Fibroblast of pulmonary artery (primary cell): ENCODE measurements around the gene NEURL3.

Experiments
- DNase-seq: peaks from one replicate; pipeline ENCODE4 v3.0.0-alpha.2; 2010; ENCODE audit warnings: low read depth
- H3K4me3 ChIP-seq: replicated peaks from 2 replicates; pipeline ENCODE4 v1.5.1; 2011; ENCODE audit warnings: low read depth, mild to moderate bottlenecking, control low read depth, low read length, moderate library complexity
- TF ChIP-seq, protein P1 (sequence below): IDR thresholded peaks from 2 replicates; pipeline ENCODE4 v1.5.1; 2011; ENCODE audit warnings: mild to moderate bottlenecking, control low read depth, low read length, inconsistent platforms; ENCODE audit errors: missing control alignments

The NEURL3 gene

DNA sequence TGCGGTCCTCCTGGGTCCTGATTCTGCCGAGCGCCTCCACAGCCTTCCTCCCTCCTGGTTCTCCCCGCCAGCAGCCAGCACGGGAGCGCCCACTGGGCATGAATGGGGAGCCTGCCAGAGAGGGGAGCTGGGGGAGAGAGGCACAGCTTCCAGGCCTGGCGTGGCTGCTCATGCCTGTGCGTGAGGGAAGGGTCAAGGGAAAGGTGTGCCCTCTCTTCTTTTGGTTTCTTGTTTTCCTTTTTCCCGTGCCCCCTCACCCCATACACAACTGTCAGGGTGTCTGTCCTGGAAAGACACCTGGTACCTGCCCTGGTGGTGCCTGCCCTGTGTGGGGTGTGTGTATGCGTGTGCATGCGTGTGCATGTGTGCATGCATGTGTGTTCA lies 4.7 kb upstream of the NEURL3 start:
- TF ChIP-seq, protein P1, sequence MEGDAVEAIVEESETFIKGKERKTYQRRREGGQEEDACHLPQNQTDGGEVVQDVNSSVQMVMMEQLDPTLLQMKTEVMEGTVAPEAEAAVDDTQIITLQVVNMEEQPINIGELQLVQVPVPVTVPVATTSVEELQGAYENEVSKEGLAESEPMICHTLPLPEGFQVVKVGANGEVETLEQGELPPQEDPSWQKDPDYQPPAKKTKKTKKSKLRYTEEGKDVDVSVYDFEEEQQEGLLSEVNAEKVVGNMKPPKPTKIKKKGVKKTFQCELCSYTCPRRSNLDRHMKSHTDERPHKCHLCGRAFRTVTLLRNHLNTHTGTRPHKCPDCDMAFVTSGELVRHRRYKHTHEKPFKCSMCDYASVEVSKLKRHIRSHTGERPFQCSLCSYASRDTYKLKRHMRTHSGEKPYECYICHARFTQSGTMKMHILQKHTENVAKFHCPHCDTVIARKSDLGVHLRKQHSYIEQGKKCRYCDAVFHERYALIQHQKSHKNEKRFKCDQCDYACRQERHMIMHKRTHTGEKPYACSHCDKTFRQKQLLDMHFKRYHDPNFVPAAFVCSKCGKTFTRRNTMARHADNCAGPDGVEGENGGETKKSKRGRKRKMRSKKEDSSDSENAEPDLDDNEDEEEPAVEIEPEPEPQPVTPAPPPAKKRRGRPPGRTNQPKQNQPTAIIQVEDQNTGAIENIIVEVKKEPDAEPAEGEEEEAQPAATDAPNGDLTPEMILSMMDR = no peak
- DNase-seq = no peak

DNA sequence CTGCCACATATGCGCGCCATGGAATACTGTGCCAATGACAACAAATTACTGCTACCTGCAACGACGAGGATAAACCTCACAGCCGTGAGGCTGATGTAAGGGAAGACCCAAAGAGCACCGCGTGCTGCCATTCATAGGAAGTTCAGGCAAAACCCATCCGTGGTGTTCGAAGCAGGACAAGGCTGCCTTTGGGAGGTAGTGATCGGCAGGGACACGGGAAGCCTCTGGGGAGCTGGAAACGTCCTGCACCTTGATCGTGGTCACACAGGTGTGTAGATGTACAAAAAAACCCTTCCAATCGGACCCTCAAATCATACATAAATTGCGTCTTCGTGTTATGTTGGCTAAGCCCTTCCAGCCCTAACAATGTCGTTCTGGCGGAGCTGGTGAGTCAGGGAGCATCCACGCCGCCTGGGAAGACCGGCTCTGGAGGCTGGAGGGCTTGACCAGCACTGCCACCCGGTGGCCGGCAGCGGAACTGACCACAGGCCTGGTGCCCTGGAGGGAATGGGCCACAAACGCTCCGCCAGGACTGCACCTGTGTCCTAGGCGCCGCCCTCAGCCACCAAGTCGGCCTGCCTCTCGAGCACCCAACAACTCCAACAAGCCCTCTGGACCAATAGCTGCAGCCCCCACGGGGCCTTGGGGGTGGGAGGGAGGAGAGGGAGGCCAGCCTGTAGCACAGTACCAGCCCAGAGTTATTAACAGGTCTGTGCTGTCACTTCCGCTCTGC lies 4.1 kb upstream of the NEURL3 start:
- H3K4me3 ChIP-seq = no peak overlapping the region
- peak; percentile 90 for DNase-seq
- TF ChIP-seq, protein P1 = peak; percentile 92

More for the DNA sequence above, 4.7 kb upstream of the NEURL3 start:
- H3K4me3 ChIP-seq = no peak overlapping the region

DNA sequence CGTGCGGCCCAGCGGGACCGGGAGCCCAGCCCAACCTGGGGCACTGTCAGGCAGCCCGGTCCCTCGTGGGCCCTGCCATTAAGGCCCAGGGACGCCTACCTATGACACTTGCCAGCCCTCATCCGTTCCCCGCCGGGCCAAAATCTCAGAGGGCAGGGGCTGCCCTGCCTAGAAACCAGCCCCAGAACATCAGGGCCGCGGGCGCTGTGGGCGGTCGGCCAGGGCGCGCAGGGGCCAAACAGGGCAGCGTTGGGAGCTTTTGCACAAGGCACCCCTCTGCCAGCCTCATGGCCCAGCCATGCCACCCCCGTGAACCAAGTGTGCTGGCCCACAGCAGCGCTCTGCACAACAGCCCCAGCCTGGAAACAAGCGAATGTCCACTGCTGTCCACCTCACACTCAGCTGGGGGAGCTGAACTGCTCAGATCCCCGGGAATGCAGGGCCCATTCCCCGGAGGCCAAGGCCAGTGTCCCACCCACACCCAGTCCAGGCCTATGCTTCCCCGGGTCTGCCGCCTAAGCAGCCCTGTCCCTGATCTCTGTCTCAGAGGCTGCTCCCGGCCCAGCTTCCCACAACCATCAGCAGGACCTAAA lies 3.5 kb upstream of the NEURL3 start:
- no peak overlapping the region for H3K4me3 ChIP-seq
- TF ChIP-seq, protein P1 = no peak
- no peak for DNase-seq

DNA sequence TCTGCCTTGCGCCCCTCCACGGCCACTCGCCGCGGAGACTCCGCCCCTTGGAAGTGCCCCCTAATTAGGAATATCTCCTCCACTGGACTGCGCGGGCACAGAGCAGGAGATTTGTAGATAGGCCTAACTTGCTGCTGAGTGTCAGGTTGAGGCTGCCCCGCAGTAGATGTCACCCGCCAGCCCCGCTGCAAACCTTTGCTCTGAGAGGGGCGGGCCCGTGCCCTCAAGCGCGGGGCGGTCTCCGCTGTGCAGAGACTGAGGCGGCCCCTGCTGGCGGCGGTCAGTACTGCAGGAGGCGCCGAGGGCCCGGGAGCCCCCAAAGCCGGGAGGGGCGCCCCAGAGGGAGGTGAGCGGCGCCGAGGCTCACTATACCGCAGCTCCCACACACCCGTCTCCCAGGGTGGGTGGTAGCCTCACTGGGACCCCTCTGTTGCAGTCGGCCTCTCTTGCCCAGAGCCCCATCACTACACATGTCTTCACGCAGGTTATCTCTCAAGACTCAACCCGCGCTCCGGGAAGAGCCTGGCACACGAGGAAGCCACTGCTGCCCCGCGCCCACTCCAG lies 2.9 kb upstream of the NEURL3 start:
- TF ChIP-seq, protein P1 = peak; percentile 58
- peak overlapping the region; percentile 45 for H3K4me3 ChIP-seq
- DNase-seq = peak; percentile 47

DNA sequence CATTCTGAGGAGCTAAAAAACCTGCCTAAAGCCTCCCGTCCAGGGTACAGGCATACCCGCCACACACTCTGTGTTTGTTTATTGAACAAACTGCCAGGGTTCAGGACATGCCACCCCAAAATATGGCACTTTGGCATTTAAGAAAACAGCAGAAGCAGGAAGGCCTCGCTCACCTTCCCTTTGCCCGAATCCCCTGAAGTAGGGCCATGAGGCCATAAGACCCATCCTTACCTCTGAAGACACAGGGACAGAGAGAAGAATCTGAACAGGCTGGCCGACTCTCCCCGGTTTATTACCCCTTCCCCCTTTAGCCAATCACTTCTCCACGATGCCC lies 1.7 kb upstream of the NEURL3 start:
- TF ChIP-seq, protein P1 = no peak
- no peak overlapping the region for H3K4me3 ChIP-seq
- DNase-seq = no peak

DNA sequence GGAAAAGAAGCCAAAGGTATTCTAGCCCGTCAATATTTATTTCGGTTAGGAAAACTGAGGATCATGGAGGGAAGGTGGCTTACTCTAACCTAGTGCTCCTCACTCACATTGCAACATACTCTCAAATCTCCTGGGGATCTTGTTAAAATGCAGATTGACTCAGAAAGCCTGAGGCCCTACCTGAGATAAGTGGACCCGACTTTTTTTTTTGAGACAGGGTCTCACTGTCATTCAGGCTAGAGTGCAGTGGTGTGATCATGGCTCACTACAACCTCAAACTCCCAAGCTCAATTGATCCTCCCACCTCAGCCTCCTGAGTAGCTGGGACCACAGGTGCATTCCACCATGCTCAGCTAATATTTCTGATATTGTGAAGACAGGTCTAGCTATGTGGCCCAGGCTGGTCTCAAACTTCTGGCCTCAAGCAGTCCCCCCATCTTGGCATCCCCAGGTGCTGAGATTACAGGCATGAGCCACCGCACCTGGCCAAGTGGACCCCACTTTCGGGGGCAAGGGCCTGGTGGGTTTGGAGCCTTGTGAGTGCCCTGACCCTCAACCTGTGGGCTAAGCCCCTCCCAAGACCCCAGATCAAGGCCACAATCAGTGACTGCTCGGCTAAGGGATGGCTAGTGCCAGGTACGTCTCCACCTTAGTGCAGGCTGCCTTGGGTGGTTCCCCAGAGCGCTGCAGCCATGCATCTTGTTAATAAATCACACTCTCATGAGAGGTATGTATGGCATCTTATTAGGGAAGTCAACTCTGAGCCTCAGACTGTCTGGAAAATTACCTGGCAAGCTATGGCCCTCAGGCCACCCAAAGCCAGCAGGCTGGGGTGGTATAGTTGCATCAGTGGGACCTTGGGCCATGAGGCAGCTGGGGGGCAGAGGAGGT lies 1.1 kb upstream of the NEURL3 start:
- TF ChIP-seq, protein P1 = no peak
- no peak overlapping the region for H3K4me3 ChIP-seq
- DNase-seq = no peak
